HEK293T (cell line): ENCODE measurements around the gene LRRC61.

Source experiments
- BHLHE40 ChIP-seq: fragments of 450-650 bp; IDR thresholded peaks from 2 replicates; pipeline ENCODE4 v1.6.1; 2016; ENCODE audit warnings: mild to moderate bottlenecking, moderate library complexity, borderline replicate concordance
- CTBP1 ChIP-seq: fragments of 450-650 bp; IDR thresholded peaks from 2 replicates; pipeline ENCODE4 v1.6.1; 2016; ENCODE audit warnings: borderline replicate concordance
- FOXA1 ChIP-seq: fragments of 450-650 bp; IDR thresholded peaks from 2 replicates; pipeline ENCODE4 v1.6.1; 2016; ENCODE audit warnings: mild to moderate bottlenecking
- FOXK2 ChIP-seq: fragments of 450-650 bp; IDR thresholded peaks from 2 replicates; pipeline ENCODE4 v1.6.1; 2016; ENCODE audit warnings: mild to moderate bottlenecking
- FOXM1 ChIP-seq: fragments of 450-650 bp; IDR thresholded peaks from 2 replicates; pipeline ENCODE4 v1.6.1; 2017; ENCODE audit warnings: mild to moderate bottlenecking, borderline replicate concordance
- HDGF ChIP-seq: fragments of 450-650 bp; IDR thresholded peaks from 2 replicates; pipeline ENCODE4 v1.6.1; 2017; ENCODE audit warnings: antibody characterized with exemption, borderline replicate concordance
- NFRKB ChIP-seq: fragments of 450-650 bp; IDR thresholded peaks from 2 replicates; pipeline ENCODE4 v1.6.1; 2016; ENCODE audit warnings: mild to moderate bottlenecking, moderate library complexity
- SP1 ChIP-seq: fragments of 450-650 bp; IDR thresholded peaks from 2 replicates; pipeline ENCODE4 v1.6.1; 2017
- SUZ12 ChIP-seq: fragments of 450-650 bp; IDR thresholded peaks from 2 replicates; pipeline ENCODE4 v1.6.1; 2016; ENCODE audit warnings: mild to moderate bottlenecking
- TARDBP ChIP-seq: fragments of 450-650 bp; IDR thresholded peaks from 2 replicates; pipeline ENCODE4 v1.6.1; 2016
- TF ChIP-seq, protein P1 (sequence below): fragments of 450-650 bp; IDR thresholded peaks from 2 replicates; pipeline ENCODE4 v1.6.1; 2016

DNA sequence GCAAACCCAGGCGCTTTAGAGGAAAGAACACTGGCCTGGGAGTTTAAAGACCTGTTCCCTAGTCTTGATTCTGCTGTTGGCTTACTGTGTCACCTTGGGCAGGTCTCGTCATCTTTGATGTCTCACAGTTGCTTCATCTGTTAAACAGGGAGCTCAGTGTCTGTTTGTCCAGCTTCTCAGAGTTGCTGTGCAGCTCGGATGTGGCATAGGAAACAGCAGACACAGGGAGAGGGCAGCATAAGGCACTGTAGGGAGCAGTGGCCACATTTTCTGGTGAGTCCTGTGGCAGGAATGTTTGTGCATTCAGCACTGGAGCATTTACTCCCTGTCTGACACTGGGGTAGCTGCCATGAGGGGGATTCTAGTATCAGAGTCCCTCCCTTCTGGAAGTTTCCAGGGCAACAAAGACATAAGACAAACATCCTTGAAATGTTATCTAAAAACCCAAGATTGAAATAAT is 47.5 kb downstream of the LRRC61 start:
- TF ChIP-seq TARDBP (no peak), SP1 (no peak), SUZ12 (no peak), NFRKB (no peak), FOXA1 (no peak), FOXM1 (no peak), FOXK2 (no peak), HDGF (no peak), BHLHE40 (no peak), CTBP1 (no peak)
- TF ChIP-seq, protein P1, sequence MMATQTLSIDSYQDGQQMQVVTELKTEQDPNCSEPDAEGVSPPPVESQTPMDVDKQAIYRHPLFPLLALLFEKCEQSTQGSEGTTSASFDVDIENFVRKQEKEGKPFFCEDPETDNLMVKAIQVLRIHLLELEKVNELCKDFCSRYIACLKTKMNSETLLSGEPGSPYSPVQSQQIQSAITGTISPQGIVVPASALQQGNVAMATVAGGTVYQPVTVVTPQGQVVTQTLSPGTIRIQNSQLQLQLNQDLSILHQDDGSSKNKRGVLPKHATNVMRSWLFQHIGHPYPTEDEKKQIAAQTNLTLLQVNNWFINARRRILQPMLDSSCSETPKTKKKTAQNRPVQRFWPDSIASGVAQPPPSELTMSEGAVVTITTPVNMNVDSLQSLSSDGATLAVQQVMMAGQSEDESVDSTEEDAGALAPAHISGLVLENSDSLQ: no peak
